Immature natural killer cell (primary cell): Measurements from ENCODE around the gene FAM8A1. TPM values are rescaled to one million over a fixed set of nuclear protein-coding genes. Genes with fewer than 3 reads are reported as not detected.
"Not testable (repeated sequence)": the region's sequence is repeated elsewhere in the genome, so short reads cannot be mapped to it uniquely, and the experiment has no call there.

Experiments
- DNase-seq, 3 donors: peaks; one replicate each; pipeline ENCODE4 v3.0.0; 2022; ENCODE audit warnings: mixed read lengths in 1 of 3
- H3K27ac Mint-ChIP-seq, 6 donors: one replicate each; pipeline ENCODE4 v1.8.0; 2020; ENCODE audit warnings: mixed read lengths in 6 of 6, mild to moderate bottlenecking in 5 of 6, inconsistent platforms in 4 of 6, moderate library complexity in 3 of 6
- H3K27me3 Mint-ChIP-seq, 3 donors: one replicate each; pipeline ENCODE4 v1.8.0; 2020 to 2021; ENCODE audit warnings: low read depth in 3 of 3, mild to moderate bottlenecking in 3 of 3, mixed read lengths in 3 of 3, moderate library complexity in 3 of 3, inconsistent platforms in 1 of 3
- H3K36me3 Mint-ChIP-seq, 3 donors: one replicate each; pipeline ENCODE4 v1.8.0; 2020; ENCODE audit warnings: mixed read lengths in 3 of 3, inconsistent platforms in 2 of 3, mild to moderate bottlenecking in 2 of 3
- H3K4me1 Mint-ChIP-seq, 2 donors: one replicate each; pipeline ENCODE4 v1.8.0; 2020; ENCODE audit warnings: inconsistent platforms in 2 of 2, mild to moderate bottlenecking in 2 of 2, mixed read lengths in 2 of 2, moderate library complexity in 1 of 2
- H3K4me3 Mint-ChIP-seq, 5 donors: one replicate each; pipeline ENCODE4 v1.8.0; 2020; ENCODE audit warnings: mild to moderate bottlenecking in 5 of 5, mixed read lengths in 5 of 5, inconsistent platforms in 3 of 5, moderate library complexity in 3 of 5
- H3K9me3 Mint-ChIP-seq, 6 donors: one replicate each; pipeline ENCODE4 v1.8.0; 2020; ENCODE audit warnings: mild to moderate bottlenecking in 6 of 6, mixed read lengths in 6 of 6, inconsistent platforms in 4 of 6, moderate library complexity in 3 of 6
- polyA plus RNA-seq, 3 donors: library from polyadenylated mRNA; unstranded; fragments of 300-500 nt; fragmentation: Illumina TruSeq; gene quantifications; one replicate each; pipeline ENCODE4 v1.2.3, GENCODE V29; 2021

The FAM8A1 gene
- polyA plus RNA-seq, 3 donors from 2014 or later: 5.8 to 18.7 (median 12.0) TPM

DNA sequence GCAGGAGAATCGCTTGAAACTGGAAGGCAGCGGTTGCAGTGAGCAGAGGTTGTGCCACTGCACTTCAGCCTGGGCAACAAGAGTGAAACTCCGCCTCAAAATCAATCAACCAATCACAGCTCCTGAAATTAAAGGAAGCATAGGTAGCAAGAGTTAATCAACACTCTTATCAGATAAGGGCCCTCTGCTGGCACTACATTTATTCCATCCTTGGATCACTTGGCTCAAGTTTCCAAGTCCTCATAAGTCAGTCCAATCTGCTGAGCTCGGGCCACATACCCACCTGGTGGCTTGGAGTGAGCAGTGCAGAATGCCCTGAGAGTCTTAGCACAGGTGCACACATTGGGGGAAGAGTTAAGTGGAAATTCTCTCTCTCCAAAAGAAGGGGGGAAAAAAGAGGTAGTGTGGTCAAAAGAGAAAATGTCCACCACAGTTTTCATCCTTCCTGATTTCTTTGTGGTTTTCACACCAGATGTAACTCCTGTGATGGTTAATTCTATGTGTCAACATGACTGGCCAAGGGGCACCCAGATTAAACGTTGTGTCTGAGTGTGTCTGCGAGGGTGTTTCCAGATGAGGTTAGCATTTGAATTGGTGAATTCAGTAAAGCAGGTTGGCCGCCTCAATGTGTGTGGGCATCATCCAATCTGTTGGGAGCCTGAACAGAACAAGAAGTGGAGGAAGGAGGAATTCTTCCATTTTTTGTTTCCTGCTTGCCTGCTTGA, 14.2 kb upstream of the FAM8A1 start:
- DNase-seq: peak in 2 of 3 donors; percentile 26 to 28
- Mint-ChIP-seq H3K4me1 (peaks cover 29 to 33% of the 10 kb centered on the region in 2 donors), H3K27me3 (peaks cover 1 to 6% (median 3%) of the 10 kb centered on the region in 3 donors), H3K9me3 (no peaks in the 10 kb centered on the region), H3K27ac (peak overlapping the region in 5 of 6 donors; percentile 9 to 44 (median 21)), H3K36me3 (peaks cover 0 to 5% (median 3%) of the 10 kb centered on the region in 3 donors), H3K4me3 (peak overlapping the region in 2 of 5 donors; percentile 10 to 28)

DNA sequence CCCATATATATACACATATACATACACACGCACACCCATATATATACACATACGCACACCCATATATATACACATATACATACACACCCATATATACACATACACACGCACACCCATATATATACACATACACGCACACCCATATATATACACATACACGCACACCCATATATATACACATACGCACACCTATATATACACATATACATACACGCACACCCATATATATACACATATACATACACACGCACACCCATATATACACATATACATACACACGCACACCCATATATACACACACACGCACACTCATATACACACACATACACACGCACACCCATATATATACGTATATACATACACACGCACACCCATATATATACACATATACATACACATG, 13.5 kb upstream of the FAM8A1 start:
- peaks cover 26 to 29% of the 10 kb centered on the region in 2 donors for H3K4me1 Mint-ChIP-seq
- H3K36me3 Mint-ChIP-seq, H3K9me3 Mint-ChIP-seq, H3K4me3 Mint-ChIP-seq, DNase-seq, H3K27me3 Mint-ChIP-seq: not testable (repeated sequence)
- peak overlapping the region in 1 of 6 donors; percentile 19 for H3K27ac Mint-ChIP-seq

DNA sequence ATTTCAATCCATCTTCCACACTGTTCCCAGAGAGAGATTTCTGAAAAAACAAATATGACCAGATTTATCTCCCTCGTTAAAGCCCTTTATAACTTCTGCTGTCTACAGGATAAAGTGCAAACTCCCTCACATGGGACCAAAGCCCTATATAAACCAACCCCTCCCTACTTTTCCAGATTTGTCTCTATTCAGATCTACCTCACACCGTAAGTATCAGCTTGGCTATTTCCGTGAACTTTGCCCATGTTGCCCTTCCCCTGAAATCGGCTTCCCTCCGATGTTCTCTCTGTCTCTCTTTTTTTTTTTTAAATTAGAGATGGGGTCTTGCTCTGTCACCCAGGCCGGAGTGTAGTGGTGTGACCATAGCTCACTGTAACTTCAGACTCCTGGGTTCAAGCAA, 12.1 kb upstream of the FAM8A1 start:
- no peak overlapping the region for H3K27ac Mint-ChIP-seq
- H3K4me3 Mint-ChIP-seq: no peak overlapping the region
- no peak for DNase-seq
- peaks cover 0 to 3% (median 1%) of the 10 kb centered on the region in 3 donors for H3K27me3 Mint-ChIP-seq
- no peaks in the 10 kb centered on the region for H3K9me3 Mint-ChIP-seq
- H3K36me3 Mint-ChIP-seq: peaks cover 0 to 5% (median 3%) of the 10 kb centered on the region in 3 donors
- peaks cover 26 to 29% of the 10 kb centered on the region in 2 donors for H3K4me1 Mint-ChIP-seq

DNA sequence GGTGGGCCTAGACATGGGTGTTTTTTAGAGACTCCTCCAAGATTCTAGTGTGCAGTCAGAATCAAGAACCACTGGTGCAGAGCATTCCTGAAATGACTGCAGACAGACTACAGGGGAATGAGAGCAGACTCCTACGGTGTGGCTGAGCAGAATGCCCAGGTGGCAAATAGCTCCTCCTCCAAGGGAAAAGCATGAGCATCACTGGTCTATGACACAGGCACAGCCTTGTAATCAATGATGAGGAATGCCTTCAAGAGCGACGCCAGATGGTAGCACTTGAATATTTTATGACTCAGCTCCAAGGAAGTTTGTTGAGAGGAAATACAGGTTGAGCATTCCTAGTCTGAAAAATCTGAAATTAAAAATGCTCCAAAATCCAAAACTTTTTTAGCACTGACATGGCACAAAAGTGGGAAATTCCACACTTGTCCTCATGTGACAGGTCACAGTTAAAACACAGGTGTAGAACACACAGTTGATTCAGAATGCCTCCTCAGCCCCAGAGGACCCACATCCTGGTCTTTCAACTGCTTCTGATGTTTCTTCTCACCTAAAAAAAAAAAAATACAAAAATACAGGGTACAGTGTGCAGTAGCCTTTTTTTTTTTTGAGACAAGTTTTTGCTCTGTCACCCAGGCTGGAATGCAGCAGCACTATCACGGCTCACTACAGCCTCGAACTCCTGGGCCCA, 10.6 kb upstream of the FAM8A1 start:
- Mint-ChIP-seq H3K4me3 (no peak overlapping the region), H3K4me1 (peaks cover 20 to 23% of the 10 kb centered on the region in 2 donors), H3K36me3 (peaks cover 0 to 5% (median 3%) of the 10 kb centered on the region in 3 donors), H3K9me3 (no peaks in the 10 kb centered on the region), H3K27me3 (peaks cover 0 to 3% (median 1%) of the 10 kb centered on the region in 3 donors), H3K27ac (no peak overlapping the region)
- DNase-seq: no peak

- Mint-ChIP-seq H3K27me3 (peaks cover 0 to 2% (median 0%) of the 10 kb centered on the region in 3 donors), H3K4me3 (no peak overlapping the region), H3K27ac (no peak overlapping the region), H3K36me3 (peaks cover 0 to 5% (median 3%) of the 10 kb centered on the region in 3 donors), H3K4me1 (peaks cover 5 to 9% of the 10 kb centered on the region in 2 donors), H3K9me3 (no peaks in the 10 kb centered on the region)
- DNase-seq: no peak
These were observed 8.8 kb upstream of the FAM8A1 start for GRCh38 chr6:17591287-17591686.

DNA sequence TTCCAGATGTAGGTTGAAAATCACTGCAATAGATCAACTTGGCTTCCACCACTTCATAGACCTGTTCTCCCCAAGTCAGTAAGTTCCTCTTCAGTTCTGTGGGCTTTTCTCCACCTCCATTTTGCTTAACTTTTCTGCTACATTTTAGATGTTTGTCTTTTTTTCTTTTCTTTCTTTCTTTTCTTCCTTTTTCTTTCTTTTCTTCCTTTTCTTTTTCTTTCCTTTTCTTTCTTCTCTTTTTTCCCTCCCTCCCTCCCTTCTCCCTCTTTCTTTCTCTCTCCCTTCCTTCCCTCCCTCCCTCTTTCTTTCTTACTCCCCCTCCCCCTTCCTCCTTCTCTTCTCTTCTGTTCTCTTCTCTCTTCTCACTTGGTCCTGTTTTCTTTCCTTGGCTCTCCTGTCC, 6.9 kb upstream of the FAM8A1 start:
- peak overlapping the region in 2 of 6 donors; percentile 50 to 74 for H3K27ac Mint-ChIP-seq
- no peak overlapping the region for H3K4me3 Mint-ChIP-seq
- peaks cover 0 to 3% of the 10 kb centered on the region in 2 donors for H3K4me1 Mint-ChIP-seq
- no peak for DNase-seq
- peaks cover 0 to 5% (median 3%) of the 10 kb centered on the region in 3 donors for H3K36me3 Mint-ChIP-seq
- no peaks in the 10 kb centered on the region for H3K27me3 Mint-ChIP-seq
- no peaks in the 10 kb centered on the region for H3K9me3 Mint-ChIP-seq

- Mint-ChIP-seq H3K4me3 (no peak overlapping the region), H3K27ac (no peak overlapping the region), H3K27me3 (peaks cover 5 to 16% (median 10%) of the 10 kb centered on the region in 3 donors), H3K9me3 (no peaks in the 10 kb centered on the region), H3K36me3 (peaks cover 0 to 5% (median 0%) of the 10 kb centered on the region in 3 donors), H3K4me1 (peaks cover 12 to 13% of the 10 kb centered on the region in 2 donors)
- DNase-seq: no peak
These were observed 4.0 kb upstream of the FAM8A1 start for GRCh38 chr6:17596085-17596484.

- peak; percentile 47 to 57 (median 53) for DNase-seq
- no peaks in the 10 kb centered on the region for H3K9me3 Mint-ChIP-seq
- peaks cover 5 to 23% (median 12%) of the 10 kb centered on the region in 3 donors for H3K27me3 Mint-ChIP-seq
- H3K4me1 Mint-ChIP-seq: peaks cover 52 to 58% of the 10 kb centered on the region in 2 donors
- H3K27ac Mint-ChIP-seq: peak overlapping the region; percentile 85 to 96 (median 93)
- H3K4me3 Mint-ChIP-seq: peak overlapping the region; percentile 90 to 95 (median 94)
- H3K36me3 Mint-ChIP-seq: peaks cover 10 to 25% (median 22%) of the 10 kb centered on the region in 3 donors
These were observed 654 bp downstream of the FAM8A1 start for GRCh38 chr6:17600527-17601385.

DNA sequence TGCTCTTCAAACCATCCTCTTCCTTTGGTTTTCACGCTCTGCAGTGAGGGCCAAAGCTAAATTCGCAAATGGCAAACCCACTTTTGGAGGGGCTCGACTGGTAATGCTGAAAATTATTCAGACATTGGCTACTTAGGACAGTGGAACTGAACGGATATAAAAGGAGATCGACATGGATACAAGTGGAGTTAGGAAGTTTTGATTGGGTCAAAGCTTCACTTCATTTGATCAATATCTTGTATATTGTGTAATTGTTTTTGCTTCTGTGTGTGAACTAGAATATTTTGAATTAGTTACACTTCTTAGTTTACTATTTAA, 1.2 kb downstream of the FAM8A1 start:
- Mint-ChIP-seq H3K4me3 (peak overlapping the region; percentile 90 to 95 (median 94)), H3K36me3 (peaks cover 12 to 27% (median 25%) of the 10 kb centered on the region in 3 donors), H3K9me3 (no peaks in the 10 kb centered on the region), H3K27me3 (peaks cover 5 to 23% (median 14%) of the 10 kb centered on the region in 3 donors), H3K4me1 (peaks cover 53 to 63% of the 10 kb centered on the region in 2 donors), H3K27ac (peak overlapping the region; percentile 85 to 96 (median 93))
- DNase-seq: peak in 1 of 3 donors; percentile 23

- Mint-ChIP-seq H3K9me3 (no peaks in the 10 kb centered on the region), H3K36me3 (peaks cover 16 to 31% (median 30%) of the 10 kb centered on the region in 3 donors), H3K27ac (peak overlapping the region; percentile 53 to 95 (median 88)), H3K27me3 (peaks cover 5 to 23% (median 14%) of the 10 kb centered on the region in 3 donors), H3K4me3 (peak overlapping the region; percentile 90 to 95 (median 94)), H3K4me1 (peaks cover 53 to 68% of the 10 kb centered on the region in 2 donors)
- no peak for DNase-seq
These were observed 2.8 kb downstream of the FAM8A1 start for GRCh38 chr6:17602888-17603287.

DNA sequence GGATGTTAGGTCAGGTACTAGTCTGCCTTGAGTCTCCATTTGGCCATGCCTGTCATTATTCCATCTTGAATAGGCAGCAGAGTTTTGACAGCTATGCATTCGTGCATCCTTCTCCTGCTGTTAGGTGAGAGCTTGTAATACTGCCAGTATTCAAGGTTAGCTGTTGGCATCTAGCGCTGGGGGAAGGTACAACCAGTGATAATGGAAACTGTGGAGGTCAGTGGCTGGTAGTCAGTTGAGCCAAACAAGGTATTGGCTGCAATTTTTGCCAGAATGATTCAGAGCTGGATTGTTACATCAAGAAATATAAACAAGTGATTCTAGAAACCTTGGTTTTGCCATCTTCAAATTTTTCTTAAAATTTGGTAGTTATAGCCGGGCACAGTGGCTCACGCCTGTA, 6.5 kb downstream of the FAM8A1 start:
- Mint-ChIP-seq H3K4me3 (peak overlapping the region in 1 of 5 donors; percentile 21), H3K9me3 (no peaks in the 10 kb centered on the region), H3K27me3 (peaks cover 0 to 3% (median 2%) of the 10 kb centered on the region in 3 donors), H3K4me1 (peaks cover 35 to 73% of the 10 kb centered on the region in 2 donors), H3K27ac (peak overlapping the region in 2 of 6 donors; percentile 51 to 72), H3K36me3 (peaks cover 16 to 42% (median 32%) of the 10 kb centered on the region in 3 donors)
- DNase-seq: no peak

DNA sequence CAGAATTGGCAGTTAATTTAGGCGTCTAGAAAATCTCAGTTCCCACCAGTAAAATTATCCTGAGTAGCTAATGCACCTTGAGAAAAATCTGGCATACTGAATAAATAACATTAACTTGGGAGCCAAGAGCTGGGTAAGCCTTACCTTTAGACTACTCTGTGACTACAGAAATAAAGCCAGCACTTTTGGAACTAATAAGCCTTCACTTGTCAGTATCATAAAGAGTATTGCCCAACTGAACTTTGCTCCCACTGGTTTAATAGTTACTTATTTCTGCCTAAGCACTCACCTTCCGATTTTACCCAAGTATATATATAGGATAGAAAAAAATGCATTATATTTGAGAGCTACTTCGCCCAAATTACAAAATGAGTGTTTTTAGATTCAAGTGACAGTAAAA, 10.7 kb downstream of the FAM8A1 start:
- no peaks in the 10 kb centered on the region for H3K9me3 Mint-ChIP-seq
- no peak for DNase-seq
- H3K4me3 Mint-ChIP-seq: no peak overlapping the region

DNA sequence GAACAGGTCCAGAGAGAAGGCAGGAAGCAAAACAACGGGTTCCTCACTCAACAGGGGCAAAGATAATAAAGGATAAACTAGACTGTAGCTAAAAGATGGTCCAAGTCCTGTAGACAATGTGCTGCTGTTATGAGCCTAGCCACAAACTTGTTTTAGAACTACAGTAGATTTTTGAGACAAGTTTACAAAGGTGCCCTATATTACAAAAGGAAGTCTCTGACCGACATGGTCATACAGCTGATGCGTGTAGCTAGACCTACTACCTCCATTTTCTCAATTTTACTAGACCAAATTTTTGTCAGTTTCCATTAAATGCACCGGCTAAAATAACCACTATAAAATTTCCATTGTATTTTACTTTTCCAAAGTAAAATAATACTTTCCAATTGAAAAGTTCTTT, 11.9 kb downstream of the FAM8A1 start:
- Mint-ChIP-seq H3K9me3 (no peaks in the 10 kb centered on the region), H3K27ac (peak overlapping the region; percentile 51 to 80 (median 61)), H3K4me1 (peaks cover 6 to 45% of the 10 kb centered on the region in 2 donors), H3K27me3 (peaks cover 0 to 4% (median 3%) of the 10 kb centered on the region in 3 donors), H3K4me3 (no peak overlapping the region), H3K36me3 (peaks cover 9 to 28% (median 15%) of the 10 kb centered on the region in 3 donors)
- DNase-seq: no peak

More for the DNA sequence above, 10.7 kb downstream of the FAM8A1 start:
- H3K4me1 Mint-ChIP-seq: peaks cover 5 to 54% of the 10 kb centered on the region in 2 donors
- H3K27me3 Mint-ChIP-seq: peaks cover 0 to 5% (median 0%) of the 10 kb centered on the region in 3 donors
- peaks cover 9 to 27% (median 15%) of the 10 kb centered on the region in 3 donors for H3K36me3 Mint-ChIP-seq
- H3K27ac Mint-ChIP-seq: peak overlapping the region in 4 of 6 donors; percentile 3 to 62 (median 24)
